Ishikawa (cell line): Measurements from ENCODE around the gene CD6.

Experiments used
- CREB1 ChIP-seq: IDR thresholded peaks from 2 replicates; pipeline ENCODE4 v1.6.1; 2012; ENCODE audit warnings: low read depth
- EGR1 ChIP-seq: IDR thresholded peaks from 2 replicates; pipeline ENCODE4 v1.6.1; 2012
- EP300 ChIP-seq: IDR thresholded peaks from 2 replicates; pipeline ENCODE4 v1.6.1; 2012; ENCODE audit warnings: borderline replicate concordance
- FOXM1 ChIP-seq: IDR thresholded peaks from 2 replicates; pipeline ENCODE4 v1.6.1; 2012; ENCODE audit warnings: low read depth, borderline replicate concordance
- MAX ChIP-seq: IDR thresholded peaks from 2 replicates; pipeline ENCODE4 v1.6.1; 2012
- NFIC ChIP-seq: IDR thresholded peaks from 2 replicates; pipeline ENCODE4 v1.6.1; 2012
- RAD21 ChIP-seq: IDR thresholded peaks from 2 replicates; pipeline ENCODE4 v1.6.1; 2012; ENCODE audit warnings: low read depth
- REST ChIP-seq: IDR thresholded peaks from 2 replicates; pipeline ENCODE4 v1.6.1; 2012; ENCODE audit warnings: low read depth, mild to moderate bottlenecking
- TAF1 ChIP-seq: IDR thresholded peaks from 2 replicates; pipeline ENCODE4 v1.6.1; 2012; ENCODE audit warnings: low read depth, mild to moderate bottlenecking
- TCF12 ChIP-seq: IDR thresholded peaks from 2 replicates; pipeline ENCODE4 v1.6.1; 2012; ENCODE audit warnings: low read depth
- TEAD4 ChIP-seq: IDR thresholded peaks from 2 replicates; pipeline ENCODE4 v1.6.1; 2012
- USF1 ChIP-seq: IDR thresholded peaks from 2 replicates; pipeline ENCODE4 v1.6.1; 2012
- YY1 ChIP-seq: IDR thresholded peaks from 2 replicates; pipeline ENCODE4 v1.6.1; 2012; ENCODE audit warnings: low read depth
- ZBTB7A ChIP-seq: IDR thresholded peaks from 2 replicates; pipeline ENCODE4 v1.6.1; 2012; ENCODE audit warnings: low read depth

CD6 gene

GRCh38 chr11:61067782-61068446 is 96.4 kb downstream of the CD6 start:
- TF ChIP-seq CREB1 (no peak), USF1 (no peak), TEAD4 (no peak), MAX (no peak), ZBTB7A (no peak), TCF12 (no peak), YY1 (no peak), REST (no peak), FOXM1 (no peak), NFIC (no peak), TAF1 (no peak), RAD21 (no peak), EGR1 (no peak), EP300 (no peak)

- no peak for TF ChIP-seq CREB1
- TF ChIP-seq USF1: no peak
Measured at GRCh38 chr11:61068581-61068980, 97.1 kb downstream of the CD6 start.

GRCh38 chr11:61069427-61069826 is 97.9 kb downstream of the CD6 start:
- no peak for TF ChIP-seq ZBTB7A
- TF ChIP-seq TAF1: no peak
